ENCODE data around the gene SULT1C3. TPM values are rescaled to one million over a fixed set of nuclear protein-coding genes. Genes with fewer than 3 reads are reported as not detected.

Gene SULT1C3
- total and polyA plus RNA-seq, 2 of the 13 experiments (the other 11 are each of a cell fraction or from before 2014, with no cell fraction given) = not detected

- TF ChIP-seq, protein P1, sequence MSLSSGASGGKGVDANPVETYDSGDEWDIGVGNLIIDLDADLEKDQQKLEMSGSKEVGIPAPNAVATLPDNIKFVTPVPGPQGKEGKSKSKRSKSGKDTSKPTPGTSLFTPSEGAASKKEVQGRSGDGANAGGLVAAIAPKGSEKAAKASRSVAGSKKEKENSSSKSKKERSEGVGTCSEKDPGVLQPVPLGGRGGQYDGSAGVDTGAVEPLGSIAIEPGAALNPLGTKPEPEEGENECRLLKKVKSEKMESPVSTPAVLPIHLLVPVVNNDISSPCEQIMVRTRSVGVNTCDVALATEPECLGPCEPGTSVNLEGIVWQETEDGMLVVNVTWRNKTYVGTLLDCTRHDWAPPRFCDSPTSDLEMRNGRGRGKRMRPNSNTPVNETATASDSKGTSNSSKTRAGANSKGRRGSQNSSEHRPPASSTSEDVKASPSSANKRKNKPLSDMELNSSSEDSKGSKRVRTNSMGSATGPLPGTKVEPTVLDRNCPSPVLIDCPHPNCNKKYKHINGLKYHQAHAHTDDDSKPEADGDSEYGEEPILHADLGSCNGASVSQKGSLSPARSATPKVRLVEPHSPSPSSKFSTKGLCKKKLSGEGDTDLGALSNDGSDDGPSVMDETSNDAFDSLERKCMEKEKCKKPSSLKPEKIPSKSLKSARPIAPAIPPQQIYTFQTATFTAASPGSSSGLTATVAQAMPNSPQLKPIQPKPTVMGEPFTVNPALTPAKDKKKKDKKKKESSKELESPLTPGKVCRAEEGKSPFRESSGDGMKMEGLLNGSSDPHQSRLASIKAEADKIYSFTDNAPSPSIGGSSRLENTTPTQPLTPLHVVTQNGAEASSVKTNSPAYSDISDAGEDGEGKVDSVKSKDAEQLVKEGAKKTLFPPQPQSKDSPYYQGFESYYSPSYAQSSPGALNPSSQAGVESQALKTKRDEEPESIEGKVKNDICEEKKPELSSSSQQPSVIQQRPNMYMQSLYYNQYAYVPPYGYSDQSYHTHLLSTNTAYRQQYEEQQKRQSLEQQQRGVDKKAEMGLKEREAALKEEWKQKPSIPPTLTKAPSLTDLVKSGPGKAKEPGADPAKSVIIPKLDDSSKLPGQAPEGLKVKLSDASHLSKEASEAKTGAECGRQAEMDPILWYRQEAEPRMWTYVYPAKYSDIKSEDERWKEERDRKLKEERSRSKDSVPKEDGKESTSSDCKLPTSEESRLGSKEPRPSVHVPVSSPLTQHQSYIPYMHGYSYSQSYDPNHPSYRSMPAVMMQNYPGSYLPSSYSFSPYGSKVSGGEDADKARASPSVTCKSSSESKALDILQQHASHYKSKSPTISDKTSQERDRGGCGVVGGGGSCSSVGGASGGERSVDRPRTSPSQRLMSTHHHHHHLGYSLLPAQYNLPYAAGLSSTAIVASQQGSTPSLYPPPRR (CRISPR knock-in tag; IDR thresholded peaks at IDR 0.05; ENCODE audit: borderline replicate concordance) = peak; percentile 45; the same call in 1 of the 2 replicates
- TF ChIP-seq, protein P2, sequence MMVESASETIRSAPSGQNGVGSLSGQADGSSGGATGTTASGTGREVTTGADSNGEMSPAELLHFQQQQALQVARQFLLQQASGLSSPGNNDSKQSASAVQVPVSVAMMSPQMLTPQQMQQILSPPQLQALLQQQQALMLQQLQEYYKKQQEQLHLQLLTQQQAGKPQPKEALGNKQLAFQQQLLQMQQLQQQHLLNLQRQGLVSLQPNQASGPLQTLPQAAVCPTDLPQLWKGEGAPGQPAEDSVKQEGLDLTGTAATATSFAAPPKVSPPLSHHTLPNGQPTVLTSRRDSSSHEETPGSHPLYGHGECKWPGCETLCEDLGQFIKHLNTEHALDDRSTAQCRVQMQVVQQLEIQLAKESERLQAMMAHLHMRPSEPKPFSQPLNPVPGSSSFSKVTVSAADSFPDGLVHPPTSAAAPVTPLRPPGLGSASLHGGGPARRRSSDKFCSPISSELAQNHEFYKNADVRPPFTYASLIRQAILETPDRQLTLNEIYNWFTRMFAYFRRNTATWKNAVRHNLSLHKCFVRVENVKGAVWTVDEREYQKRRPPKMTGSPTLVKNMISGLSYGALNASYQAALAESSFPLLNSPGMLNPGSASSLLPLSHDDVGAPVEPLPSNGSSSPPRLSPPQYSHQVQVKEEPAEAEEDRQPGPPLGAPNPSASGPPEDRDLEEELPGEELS (CRISPR knock-in tag; IDR thresholded peaks at IDR 0.05) = no peak
- TF ChIP-seq ZNF670 (CRISPR knock-in tag; IDR thresholded peaks at IDR 0.05; ENCODE audit: borderline replicate concordance) (no peak), U2AF1 (optimal IDR thresholded peaks at IDR 0.05; ENCODE audit: low read depth, low read length) (no peak), SPEN (CRISPR knock-in tag; IDR thresholded peaks at IDR 0.05; ENCODE audit: low read depth) (no peak), ZNF224 (CRISPR knock-in tag; IDR thresholded peaks at IDR 0.05) (0 out of 2 replicates have a peak, but pooled peaks have one; percentile 35), ATF7-NPFF (CRISPR knock-in tag; IDR thresholded peaks at IDR 0.05; ENCODE audit: low read depth) (no peak), ZNF687 (CRISPR knock-in tag; IDR thresholded peaks at IDR 0.05) (no peak), ZNF773 (CRISPR knock-in tag; IDR thresholded peaks at IDR 0.05; ENCODE audit: borderline replicate concordance) (no peak), CEBPB (IDR thresholded peaks at IDR 0.05; ENCODE audit: borderline replicate concordance, low read depth, low read length) (peak; percentile 83), ZNF496 (CRISPR knock-in tag; IDR thresholded peaks at IDR 0.05; ENCODE audit: insufficient replicate concordance) (no peak), KDM5B (CRISPR knock-in tag; IDR thresholded peaks at IDR 0.05; ENCODE audit: borderline replicate concordance) (no peak), ZNF101 (CRISPR knock-in tag; IDR thresholded peaks at IDR 0.05; ENCODE audit: borderline replicate concordance, low read depth) (no peak), ZNF570 (CRISPR knock-in tag; IDR thresholded peaks at IDR 0.05; ENCODE audit: borderline replicate concordance) (no peak), REPIN1 (CRISPR knock-in tag; IDR thresholded peaks at IDR 0.05; ENCODE audit: borderline replicate concordance, low read depth) (no peak), HDAC2 (CRISPR knock-in tag; IDR thresholded peaks at IDR 0.05) (peak; percentile 27; the same call in 1 of the 2 replicates)
Measured at GRCh38 chr2:108270768-108271506, 31.2 kb downstream of the SULT1C3 start (continued).

Data from HepG2 (cell line).